Esophagus muscularis mucosa (tissue), 4 donors: ENCODE measurements around the gene NAMPT.

Experiments used
- CTCF ChIP-seq, 3 experiments: fragments of 200-600 bp in 2 of 3; fragments of 450-650 bp in 1 of 3; sonication (generic) in 2 of 3; IDR thresholded peaks; one replicate each; pipeline ENCODE4 v1.5.1; 2017 to 2019; ENCODE audit warnings: antibody characterized with exemption in 3 of 3, mild to moderate bottlenecking in 2 of 3, moderate library complexity in 1 of 3
- EP300 ChIP-seq: sonication (generic); formaldehyde crosslinking; IDR thresholded peaks from one replicate; pipeline ENCODE4 v1.6.1; 2017; ENCODE audit warnings: antibody characterized with exemption
- POLR2A ChIP-seq: fragments of 450-650 bp; IDR thresholded peaks from one replicate; pipeline ENCODE4 v1.6.1; 2017; ENCODE audit warnings: antibody characterized with exemption, moderate library complexity, mild to moderate bottlenecking, low read depth
- POLR2AphosphoS5 ChIP-seq, 2 donors: sonication (generic); formaldehyde crosslinking; IDR thresholded peaks; one replicate each; pipeline ENCODE4 v1.6.1; 2017; ENCODE audit warnings: antibody characterized with exemption in 2 of 2

- no peak for TF ChIP-seq POLR2A
- TF ChIP-seq CTCF (IDR thresholded peaks at IDR 0.05) = no peak
- peak in 1 of 2 donors; percentile 4 for TF ChIP-seq POLR2AphosphoS5 (IDR thresholded peaks at IDR 0.05)
- no peak for TF ChIP-seq EP300
These were observed 3.7 kb downstream of the NAMPT start for GRCh38 chr7:106281127-106281526.
